GM23338 (cell line): ENCODE measurements around the gene MPZ. TPM values are rescaled to one million over a fixed set of nuclear protein-coding genes. Genes with fewer than 3 reads are reported as not detected.

ENCODE experiments used
- CTCF ChIP-seq, 2 experiments: fragments of 200-600 bp in 1 of 2; sonication (generic) in 1 of 2; conservative IDR thresholded peaks; 2 replicates each; pipeline versions ENCODE4 v1.5.1 to v1.6.1; 2016 to 2017; ENCODE audit warnings: antibody characterized with exemption in 2 of 2, low read depth in 2 of 2, mild to moderate bottlenecking in 2 of 2, moderate library complexity in 1 of 2
- ETS1 ChIP-seq: IDR thresholded peaks from 2 replicates; pipeline ENCODE4 v1.6.1; 2016; ENCODE audit warnings: antibody characterized with exemption
- EZH2 ChIP-seq: fragments of 200-600 bp; sonication (generic); IDR thresholded peaks from one replicate; pipeline ENCODE4 v1.8.0; 2017; ENCODE audit warnings: antibody characterized with exemption, mild to moderate bottlenecking, low read depth; ENCODE audit not compliant: unreplicated experiment
- REST ChIP-seq: IDR thresholded peaks from one replicate; pipeline ENCODE4 v1.6.1; 2018; ENCODE audit warnings: antibody characterized with exemption; ENCODE audit not compliant: unreplicated experiment
- ZNF114 ChIP-seq: fragments of 250-450 bp; sonication (Bioruptor Pico); IDR thresholded peaks from 2 replicates; pipeline ENCODE4 v1.5.0; 2020; ENCODE audit warnings: mild to moderate bottlenecking, moderate library complexity
- ZNF331 ChIP-seq: fragments of 250-450 bp; sonication (Bioruptor Pico); IDR thresholded peaks from 2 replicates; pipeline ENCODE4 v1.5.0; 2020; ENCODE audit warnings: low read depth, mild to moderate bottlenecking, moderate library complexity
- ZNF462 ChIP-seq: fragments of 250-450 bp; sonication (Bioruptor Pico); IDR thresholded peaks from 2 replicates; pipeline ENCODE4 v1.5.0; 2020; ENCODE audit warnings: mild to moderate bottlenecking, moderate library complexity
- polyA plus RNA-seq: library from polyadenylated mRNA; unstranded; fragments of >200 nt; fragmentation: Nextera tagmentation; extraction: Ambion mirVana; gene quantifications from 2 replicates; pipeline ENCODE4 v1.2.1, GENCODE V29; 2016
- total RNA-seq: library from RNA; depleted of rRNA; stranded (reverse); fragments of >200 nt; shearing (Covaris generic); gene quantifications from 2 replicates; pipeline ENCODE4 v1.2.3, GENCODE V29; 2014

The MPZ gene
- total and polyA plus RNA-seq, 2 experiments from 2014 or later, result 1.9 to 4.0 TPM

GRCh38 chr1:161357073-161357472, 47.3 kb upstream of the MPZ start (continued):
- TF ChIP-seq ZNF462 (CRISPR knock-in tag) (no peak), ZNF331 (CRISPR knock-in tag) (no peak), REST (no peak), ETS1 (no peak), ZNF114 (no peak), EZH2 (no peak), CTCF (conservative IDR thresholded peaks at IDR 0.05; ENCODE audit: low read depth in 2 of 2) (no peak)
